Neural progenitor cell (in vitro differentiated cells): Measurements from ENCODE around the gene EXOC6B. TPM values are rescaled to one million over a fixed set of nuclear protein-coding genes. Genes with fewer than 3 reads are reported as not detected.

Source experiments
- DNase-seq: peaks from one replicate; pipeline ENCODE4 v3.0.0-alpha.2; 2016; ENCODE audit warnings: low spot score
- H2AFZ ChIP-seq: fragments of 200-600 bp; sonication (generic); replicated peaks from 2 replicates; pipeline ENCODE4 v1.6.1; 2016; ENCODE audit warnings: antibody characterized with exemption
- H3F3A ChIP-seq: fragments of 200-600 bp; sonication (generic); 2 replicates; pipeline ENCODE4 v1.6.1; 2016; ENCODE audit warnings: antibody characterized with exemption, low read depth
- H3K27ac ChIP-seq: fragments of 200-600 bp; sonication (generic); 2 replicates; pipeline ENCODE4 v1.5.1; 2016; ENCODE audit warnings: mild to moderate bottlenecking
- H3K27me3 ChIP-seq: fragments of 200-600 bp; sonication (generic); 2 replicates; pipeline ENCODE4 v1.6.1; 2016; ENCODE audit warnings: mild to moderate bottlenecking, moderate library complexity
- H3K36me3 ChIP-seq: fragments of 200-600 bp; sonication (generic); 2 replicates; pipeline ENCODE4 v1.5.1; 2016
- H3K4me1 ChIP-seq: fragments of 200-600 bp; sonication (generic); 2 replicates; pipeline ENCODE4 v1.6.1; 2016; ENCODE audit warnings: mixed run types
- H3K4me2 ChIP-seq: fragments of 200-600 bp; sonication (generic); 2 replicates; pipeline ENCODE4 v1.6.1; 2016
- H3K4me3 ChIP-seq: fragments of 200-600 bp; sonication (generic); 2 replicates; pipeline ENCODE4 v1.5.1; 2016
- H3K79me2 ChIP-seq: fragments of 200-600 bp; sonication (generic); 2 replicates; pipeline ENCODE4 v1.6.1; 2016; ENCODE audit warnings: low read depth
- H3K9ac ChIP-seq: fragments of 200-600 bp; sonication (generic); 2 replicates; pipeline ENCODE4 v1.6.1; 2016
- H3K9me3 ChIP-seq: fragments of 200-600 bp; sonication (generic); 2 replicates; pipeline ENCODE4 v1.5.1; 2016; ENCODE audit warnings: low read depth
- H4K20me1 ChIP-seq: fragments of 200-600 bp; sonication (generic); 2 replicates; pipeline ENCODE4 v1.6.1; 2016; ENCODE audit warnings: low read depth
- H3K27ac Mint-ChIP-seq: 3 replicates; pipeline ENCODE4 v1.8.0; 2021; ENCODE audit warnings: mixed read lengths
- H3K27me3 Mint-ChIP-seq: 2 replicates; pipeline ENCODE4 v1.8.0; 2022; ENCODE audit warnings: low read depth, mild to moderate bottlenecking, inconsistent platforms, moderate library complexity, mixed read lengths; ENCODE audit not compliant: insufficient read depth
- H3K36me3 Mint-ChIP-seq: 3 replicates; pipeline ENCODE4 v1.8.0; 2021; ENCODE audit warnings: mixed read lengths
- H3K4me1 Mint-ChIP-seq: 3 replicates; pipeline ENCODE4 v1.8.0; 2021; ENCODE audit warnings: mixed read lengths
- H3K4me3 Mint-ChIP-seq: 3 replicates; pipeline ENCODE4 v1.8.0; 2021; ENCODE audit warnings: mild to moderate bottlenecking, moderate library complexity, mixed read lengths
- H3K9me3 Mint-ChIP-seq: 3 replicates; pipeline ENCODE4 v1.8.0; 2020; ENCODE audit warnings: mixed read lengths
- EZH2 ChIP-seq: fragments of 200-600 bp; sonication (generic); IDR thresholded peaks from 2 replicates; pipeline ENCODE4 v1.6.1; 2017; ENCODE audit warnings: antibody characterized with exemption, mild to moderate bottlenecking, moderate library complexity
- EZH2phosphoT487 ChIP-seq: fragments of 200-600 bp; sonication (generic); IDR thresholded peaks from 2 replicates; pipeline ENCODE4 v1.6.1; 2017; ENCODE audit warnings: antibody characterized with exemption
- total RNA-seq: library from RNA; depleted of rRNA; stranded (reverse); fragments of >200 nt; gene quantifications from 2 replicates; pipeline ENCODE4 v1.2.3, GENCODE V29; 2015; ENCODE audit warnings: low replicate concordance
- TF ChIP-seq, protein P1 (sequence below): fragments of 200-600 bp; sonication (generic); IDR thresholded peaks from 2 replicates; pipeline ENCODE4 v1.5.1; 2017; ENCODE audit warnings: antibody characterized with exemption, mild to moderate bottlenecking

Gene EXOC6B
- total RNA-seq, 1 donor from 2014 or later, result 41.2 TPM

DNA sequence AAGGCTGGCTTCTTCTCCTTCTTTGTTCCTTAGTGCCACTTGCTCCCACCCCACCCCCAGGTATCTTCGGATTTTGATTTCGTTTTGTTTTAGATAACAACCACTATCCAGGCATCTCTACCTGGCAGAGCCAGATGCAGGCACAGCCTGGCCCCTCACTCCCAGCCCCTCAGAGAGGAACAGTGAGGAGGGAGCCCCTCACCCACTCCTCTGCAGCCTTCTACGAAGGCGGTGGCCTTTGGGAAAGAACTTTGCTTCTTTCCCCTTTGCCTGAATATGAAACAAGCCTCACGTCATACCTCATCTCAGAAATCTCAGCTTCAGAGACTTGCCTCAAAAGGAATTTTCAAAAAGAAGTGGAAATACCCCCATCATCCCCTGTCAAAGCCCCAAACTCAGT, 671.9 kb downstream of the EXOC6B start:
- TF ChIP-seq EZH2 (no peak), EZH2phosphoT487 (no peak)
- TF ChIP-seq, protein P1, sequence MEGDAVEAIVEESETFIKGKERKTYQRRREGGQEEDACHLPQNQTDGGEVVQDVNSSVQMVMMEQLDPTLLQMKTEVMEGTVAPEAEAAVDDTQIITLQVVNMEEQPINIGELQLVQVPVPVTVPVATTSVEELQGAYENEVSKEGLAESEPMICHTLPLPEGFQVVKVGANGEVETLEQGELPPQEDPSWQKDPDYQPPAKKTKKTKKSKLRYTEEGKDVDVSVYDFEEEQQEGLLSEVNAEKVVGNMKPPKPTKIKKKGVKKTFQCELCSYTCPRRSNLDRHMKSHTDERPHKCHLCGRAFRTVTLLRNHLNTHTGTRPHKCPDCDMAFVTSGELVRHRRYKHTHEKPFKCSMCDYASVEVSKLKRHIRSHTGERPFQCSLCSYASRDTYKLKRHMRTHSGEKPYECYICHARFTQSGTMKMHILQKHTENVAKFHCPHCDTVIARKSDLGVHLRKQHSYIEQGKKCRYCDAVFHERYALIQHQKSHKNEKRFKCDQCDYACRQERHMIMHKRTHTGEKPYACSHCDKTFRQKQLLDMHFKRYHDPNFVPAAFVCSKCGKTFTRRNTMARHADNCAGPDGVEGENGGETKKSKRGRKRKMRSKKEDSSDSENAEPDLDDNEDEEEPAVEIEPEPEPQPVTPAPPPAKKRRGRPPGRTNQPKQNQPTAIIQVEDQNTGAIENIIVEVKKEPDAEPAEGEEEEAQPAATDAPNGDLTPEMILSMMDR, result no peak
- H3K9me3 ChIP-seq, result no peaks in the 10 kb centered on the region
- peaks cover 40% of the 10 kb centered on the region for H3K27me3 ChIP-seq

DNA sequence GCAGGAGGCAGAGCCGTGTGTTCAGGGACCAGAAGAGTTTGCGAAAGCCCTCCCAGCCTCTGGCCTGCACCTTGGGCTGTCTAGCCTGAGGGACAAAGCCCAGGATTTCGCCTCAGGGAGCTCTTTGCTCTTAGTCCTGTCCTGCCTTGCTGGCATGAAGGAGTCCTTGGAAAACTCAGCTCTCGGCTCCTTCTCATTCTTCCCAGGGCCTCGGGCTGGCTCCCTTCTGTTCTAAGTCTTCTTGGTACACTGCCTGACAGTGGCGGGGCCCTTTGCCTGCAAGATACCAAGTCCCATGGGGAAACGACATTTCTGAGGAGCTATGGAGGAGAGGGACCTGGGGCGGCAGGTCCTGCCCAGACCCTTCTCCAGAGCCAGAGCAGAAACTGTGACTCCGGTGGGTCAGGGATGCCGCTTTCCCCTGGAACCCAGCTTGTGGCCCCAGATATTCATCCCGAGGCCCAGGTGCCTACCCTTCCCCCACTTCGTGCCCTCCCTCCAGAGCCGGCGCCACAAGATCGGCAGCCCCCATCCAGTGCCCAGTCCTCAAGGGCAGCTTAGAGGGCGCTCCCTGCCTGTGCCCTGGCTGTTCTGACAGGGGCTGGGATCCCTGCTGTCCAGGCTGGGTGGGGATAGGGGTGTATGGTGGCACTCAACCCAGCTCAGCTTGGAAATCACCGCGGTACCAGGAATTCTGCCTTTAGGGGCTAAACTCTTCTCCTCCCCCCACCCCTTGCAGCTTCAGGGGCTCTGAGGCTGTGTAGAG, 672.6 kb downstream of the EXOC6B start:
- peak overlapping the region; percentile 60 for H3K27ac Mint-ChIP-seq
- TF ChIP-seq EZH2, result no peak
- TF ChIP-seq EZH2phosphoT487, result no peak
- TF ChIP-seq, protein P1, result no peak
- Histone ChIP-seq H3K9ac (no peak overlapping the region), H3K4me1 (peaks cover 6% of the 10 kb centered on the region), H3K4me2 (no peak overlapping the region), H3K79me2 (no peaks in the 10 kb centered on the region), H4K20me1 (peaks cover 12% of the 10 kb centered on the region), H3K27ac (no peak overlapping the region), H3K36me3 (no peaks in the 10 kb centered on the region), H3K4me3 (no peak overlapping the region), H2AFZ (peak overlapping the region; percentile 15), H3K9me3 (no peaks in the 10 kb centered on the region), H3K27me3 (peaks cover 47% of the 10 kb centered on the region), H3F3A (peaks cover 4% of the 10 kb centered on the region)
- H3K4me3 Mint-ChIP-seq, result no peak overlapping the region
- peaks cover 34% of the 10 kb centered on the region for H3K27me3 Mint-ChIP-seq
- H3K9me3 Mint-ChIP-seq, result peaks cover 2% of the 10 kb centered on the region
- H3K4me1 Mint-ChIP-seq, result peaks cover 20% of the 10 kb centered on the region
- no peaks in the 10 kb centered on the region for H3K36me3 Mint-ChIP-seq
- no peak for DNase-seq

More for the DNA sequence above, 671.9 kb downstream of the EXOC6B start:
- Mint-ChIP-seq H3K36me3 (no peaks in the 10 kb centered on the region), H3K4me1 (peaks cover 17% of the 10 kb centered on the region), H3K27me3 (peaks cover 31% of the 10 kb centered on the region), H3K4me3 (no peak overlapping the region), H3K27ac (no peak overlapping the region), H3K9me3 (peaks cover 2% of the 10 kb centered on the region)
- Histone ChIP-seq H3K4me1 (peaks cover 6% of the 10 kb centered on the region), H3K27ac (no peak overlapping the region), H3K79me2 (no peaks in the 10 kb centered on the region), H3K36me3 (no peaks in the 10 kb centered on the region), H3F3A (peaks cover 3% of the 10 kb centered on the region), H2AFZ (no peak overlapping the region), H3K4me3 (no peak overlapping the region), H4K20me1 (peaks cover 12% of the 10 kb centered on the region), H3K4me2 (no peak overlapping the region), H3K9ac (no peak overlapping the region)
- no peak for DNase-seq

DNA sequence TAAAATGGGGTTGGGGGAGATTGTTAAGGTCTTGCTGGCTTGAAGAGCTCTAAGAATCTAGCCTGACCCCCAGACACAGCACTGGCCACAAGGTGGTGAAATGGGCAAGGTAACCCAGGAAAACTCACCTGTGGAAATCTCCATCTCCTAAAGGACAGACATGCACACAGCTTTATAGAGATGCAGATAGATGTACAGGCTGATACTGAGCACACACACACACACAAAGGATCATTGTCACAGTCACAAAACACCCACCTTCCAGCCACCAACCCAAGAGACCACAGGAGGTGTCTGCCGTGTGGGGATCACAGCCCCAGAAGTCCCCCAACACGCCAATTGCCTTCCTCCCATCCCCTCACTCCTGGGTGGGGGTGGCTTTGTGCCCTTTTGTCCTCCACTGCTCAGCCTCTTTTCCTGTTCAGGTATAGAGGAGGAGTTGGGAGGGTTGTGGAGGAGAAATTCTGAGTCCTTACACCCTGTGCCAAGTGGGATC, 674.9 kb downstream of the EXOC6B start:
- H3K4me1 Mint-ChIP-seq, result peaks cover 31% of the 10 kb centered on the region
- H3K27me3 Mint-ChIP-seq, result peaks cover 49% of the 10 kb centered on the region
- no peak overlapping the region for H2AFZ ChIP-seq
- no peak overlapping the region for H3K27ac Mint-ChIP-seq
- no peak overlapping the region for H3K27ac ChIP-seq
- peaks cover 26% of the 10 kb centered on the region for H4K20me1 ChIP-seq
- H3K27me3 ChIP-seq, result peaks cover 70% of the 10 kb centered on the region
- no peak for DNase-seq
- no peak overlapping the region for H3K4me3 ChIP-seq
- H3K4me1 ChIP-seq, result peaks cover 20% of the 10 kb centered on the region
- no peaks in the 10 kb centered on the region for H3K36me3 Mint-ChIP-seq
- no peaks in the 10 kb centered on the region for H3K79me2 ChIP-seq
- H3K9me3 ChIP-seq, result no peaks in the 10 kb centered on the region
- H3K4me3 Mint-ChIP-seq, result no peak overlapping the region
- peaks cover 2% of the 10 kb centered on the region for H3K9me3 Mint-ChIP-seq
- H3K36me3 ChIP-seq, result no peaks in the 10 kb centered on the region
- no peak overlapping the region for H3K4me2 ChIP-seq
- no peak for TF ChIP-seq EZH2
- TF ChIP-seq, protein P1, result no peak
- no peak for TF ChIP-seq EZH2phosphoT487
- H3K9ac ChIP-seq, result no peak overlapping the region
- H3F3A ChIP-seq, result peaks cover 11% of the 10 kb centered on the region
